ENCODE measurements around the gene CALHM1. TPM values are rescaled to one million over a fixed set of nuclear protein-coding genes. Genes with fewer than 3 reads are reported as not detected.

CALHM1 gene
- total RNA-seq, 1 donor from 2014 or later, result not detected

DNA sequence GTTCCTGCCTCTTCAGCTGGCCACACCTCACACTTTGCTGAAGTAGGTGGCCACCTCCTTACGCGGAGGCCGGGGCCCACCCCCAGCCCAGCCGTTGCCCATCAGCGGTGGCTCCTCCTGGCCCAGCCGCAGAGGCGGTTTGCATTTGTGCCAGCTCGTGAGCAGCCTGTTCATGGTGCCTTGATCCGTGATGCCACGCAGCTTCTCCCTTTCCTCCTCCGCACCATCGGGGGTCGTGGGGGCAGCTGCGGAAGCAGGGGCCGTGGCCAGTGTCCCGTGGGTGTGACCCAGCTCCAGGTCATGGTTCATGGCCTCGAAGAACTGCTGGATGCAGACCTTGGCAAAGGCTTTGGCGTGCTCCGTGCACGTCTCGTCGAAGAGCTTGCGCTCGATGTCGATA is 3.5 kb downstream of the CALHM1 start:
- DNase-seq (ENCODE audit: low read depth), result no peak

DNA sequence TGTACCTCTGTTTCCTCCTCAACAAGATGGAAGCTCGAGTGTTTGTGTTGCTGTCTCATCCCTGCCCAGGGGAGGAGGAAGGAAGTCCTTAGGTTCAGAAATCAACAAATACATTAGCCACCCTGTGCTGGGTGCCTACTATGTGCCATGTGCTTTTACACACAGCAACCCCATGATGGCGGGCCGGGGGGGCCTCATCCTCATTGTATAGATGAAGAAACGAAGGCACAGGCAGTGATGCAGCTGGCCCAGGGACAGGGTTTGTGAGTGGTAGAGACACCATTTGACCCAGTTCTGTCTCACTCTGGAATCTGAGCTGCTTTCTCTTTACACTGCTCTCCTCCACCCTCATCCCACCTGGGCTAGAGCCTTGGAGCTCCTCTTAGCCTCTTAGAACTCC is 4.7 kb downstream of the CALHM1 start:
- no peak for DNase-seq (ENCODE audit: low read depth)

DNA sequence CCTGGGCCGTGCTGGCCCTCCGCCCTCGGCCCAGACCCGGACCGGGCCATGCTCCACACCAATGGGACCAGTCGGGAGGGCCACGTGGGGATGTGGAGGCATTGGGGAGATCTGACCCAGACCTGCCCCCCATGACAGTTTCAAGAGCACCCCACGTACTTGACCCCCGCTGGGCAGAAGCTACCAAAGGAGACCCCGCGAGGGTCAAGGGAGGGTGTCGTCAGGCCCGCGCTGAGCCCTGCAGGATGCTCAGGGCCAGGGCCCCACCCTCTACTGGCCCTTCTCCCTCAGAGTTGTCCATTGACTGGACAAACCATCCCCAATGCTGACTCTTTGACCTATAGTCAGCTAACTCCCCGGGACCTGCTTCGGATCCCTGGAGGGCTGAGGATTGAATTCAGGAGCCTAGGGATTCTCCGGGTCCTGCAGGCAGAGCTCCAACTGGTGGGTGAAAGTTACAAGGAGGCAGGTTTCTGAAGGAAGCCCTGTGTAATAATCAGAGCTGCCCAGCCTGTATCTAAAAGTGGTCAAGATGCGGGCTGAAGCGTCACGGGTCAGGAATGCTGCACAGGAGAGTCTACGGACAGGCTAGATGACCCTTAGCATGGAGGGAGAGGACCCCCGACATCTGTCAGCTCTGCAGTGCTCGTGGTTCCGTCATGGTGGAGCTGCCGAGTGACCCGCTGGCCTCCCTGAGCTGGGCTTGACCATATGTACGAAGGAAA is 6.0 kb downstream of the CALHM1 start:
- DNase-seq (ENCODE audit: low read depth), result no peak

DNA sequence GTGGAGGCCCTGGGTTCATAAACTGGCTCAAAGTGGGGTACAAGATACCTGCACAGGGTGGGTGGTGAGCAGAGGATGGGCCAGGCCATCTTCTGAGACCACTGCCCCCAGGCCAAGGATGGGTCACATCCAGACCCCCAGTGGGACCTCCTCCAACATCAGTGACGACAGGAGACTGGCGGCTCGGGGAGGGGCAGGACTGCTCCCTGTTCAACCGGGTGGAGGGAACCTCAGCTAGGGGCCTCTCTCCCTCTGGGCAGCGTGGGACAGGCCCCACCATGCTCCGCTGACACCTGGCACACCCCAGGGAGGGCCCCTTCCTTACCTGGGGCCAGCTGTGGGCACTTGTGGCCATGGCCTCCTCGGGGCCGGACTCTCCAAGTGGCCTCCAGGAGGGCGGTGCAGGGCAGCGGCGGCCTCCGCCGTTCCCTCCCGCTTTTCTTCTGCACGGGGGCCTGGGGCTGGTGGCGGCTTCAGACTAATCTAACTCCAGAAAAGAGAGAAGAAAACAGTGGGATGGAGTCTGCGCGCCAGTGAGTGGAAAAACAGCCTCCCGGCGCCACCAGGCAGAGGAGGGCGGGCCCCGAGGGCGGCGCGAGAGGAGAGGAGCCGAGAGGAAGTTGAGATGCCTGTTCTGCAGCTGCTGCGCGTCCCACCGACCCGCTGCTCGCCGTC is 6.7 kb downstream of the CALHM1 start, which contains the start of gene CALHM2:
TSS of gene CALHM2 (minus strand) at position 540 of the 675 bp plus-strand sequence. CDS start 2,429 bp downstream, outside the sequence.
- peak; percentile 2 for DNase-seq (ENCODE audit: low read depth)

DNA sequence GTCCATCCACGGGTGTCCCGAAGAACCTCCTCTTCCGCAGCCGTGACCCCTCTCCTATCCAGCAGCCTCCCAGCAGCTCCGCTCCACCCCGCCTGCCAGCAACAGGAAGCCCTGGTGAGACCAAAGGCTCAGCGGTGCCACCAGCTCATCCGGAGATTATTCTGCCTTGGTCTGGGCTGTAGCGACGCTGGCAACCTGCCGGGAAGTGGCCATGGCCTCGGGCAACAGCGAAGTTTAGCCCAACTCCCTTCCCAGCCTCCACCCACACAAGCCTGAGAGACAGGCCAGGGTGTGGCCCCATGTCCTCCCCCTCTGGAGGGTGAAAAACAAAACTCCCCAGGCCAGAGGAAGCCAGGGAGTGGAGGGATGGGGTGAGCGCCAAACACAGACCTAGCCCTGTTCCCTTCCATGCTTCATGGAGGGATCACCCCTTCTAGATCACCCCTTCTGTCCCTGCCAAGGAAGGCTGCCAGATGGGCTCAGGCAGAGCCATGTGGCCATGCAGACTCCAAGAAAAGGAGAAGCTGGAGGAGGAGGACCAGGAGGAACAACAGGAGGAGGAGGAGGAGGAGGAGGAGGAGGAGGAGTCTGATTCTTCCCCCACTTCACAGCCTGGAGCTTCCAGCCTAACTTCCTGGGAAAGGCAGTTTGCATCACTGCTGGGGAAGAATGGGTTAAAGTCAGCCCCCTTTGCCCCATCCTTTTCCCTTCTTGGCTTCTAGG is 7.4 kb downstream of the CALHM1 start:
- peak; percentile 30 for DNase-seq (ENCODE audit: low read depth)

DNA sequence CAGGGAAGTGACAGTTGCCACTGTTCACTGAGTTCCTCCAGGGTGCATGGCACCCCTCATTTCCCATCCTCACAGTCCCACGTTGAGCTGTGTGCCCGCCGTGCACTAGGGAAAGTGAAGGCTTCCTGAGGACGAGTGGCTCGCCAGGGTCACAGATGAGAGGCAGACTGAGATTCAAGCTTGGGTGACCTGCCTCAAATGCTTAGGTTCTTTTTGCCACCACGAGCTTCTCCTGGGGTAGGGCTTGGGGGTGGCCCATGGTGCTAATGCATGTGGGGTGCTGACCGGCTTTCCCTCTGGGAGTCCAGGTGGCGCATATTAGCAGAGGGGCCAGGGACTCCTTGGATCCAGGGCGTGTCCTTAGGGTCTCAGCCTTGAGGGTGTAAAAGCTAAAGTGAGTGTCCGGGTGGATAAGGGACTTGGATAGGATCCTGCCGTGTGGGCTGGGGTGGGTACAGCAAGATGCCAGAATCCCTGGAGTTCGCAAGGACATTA is 8.5 kb downstream of the CALHM1 start:
- DNase-seq (ENCODE audit: low read depth), result no peak

DNA sequence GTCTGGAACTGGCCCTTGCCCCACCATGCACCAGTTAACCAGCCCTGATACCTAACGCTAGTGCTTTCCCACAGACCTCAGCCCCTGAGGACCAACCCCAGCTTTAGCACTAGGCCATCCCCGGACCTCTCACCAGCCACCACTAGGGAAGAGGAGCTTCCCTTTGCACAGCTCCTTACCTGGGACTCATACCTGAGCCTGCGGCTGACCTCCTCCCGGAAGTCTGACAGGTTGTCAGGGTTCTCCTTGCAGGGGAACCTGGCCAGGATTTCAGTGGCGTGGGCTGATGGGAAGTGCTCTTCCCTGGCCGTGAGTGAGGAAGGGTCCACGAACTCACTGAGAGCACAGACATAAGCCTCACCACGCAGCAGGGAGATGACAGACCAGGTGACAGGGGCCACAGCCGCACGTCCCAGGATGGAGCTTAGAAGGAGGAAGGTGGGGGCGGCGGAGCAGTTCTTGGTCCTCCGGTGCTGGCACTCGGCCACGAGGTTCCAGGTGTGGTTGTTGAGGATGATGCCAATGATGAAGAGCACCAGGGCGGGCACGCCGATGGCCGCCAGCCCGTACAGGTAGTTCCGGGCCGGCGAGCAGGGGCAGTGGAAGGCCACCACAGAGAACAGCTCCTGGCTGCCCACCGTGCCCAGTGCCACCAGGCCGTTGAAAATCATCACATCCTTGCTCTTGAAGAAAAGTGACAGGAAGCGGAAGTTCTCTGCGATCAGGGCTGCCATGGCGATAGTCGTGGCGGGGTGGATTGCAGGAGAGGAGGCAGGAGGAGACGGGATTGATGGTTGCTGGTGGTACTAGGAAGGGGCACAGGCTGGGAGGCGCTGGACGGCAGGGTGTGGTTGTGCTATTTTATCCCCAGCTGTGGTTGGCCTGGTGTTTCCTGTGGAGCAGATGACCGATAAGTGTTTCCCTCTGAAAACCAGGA is 9.2 kb downstream of the CALHM1 start:
- DNase-seq (ENCODE audit: low read depth), result no peak

DNA sequence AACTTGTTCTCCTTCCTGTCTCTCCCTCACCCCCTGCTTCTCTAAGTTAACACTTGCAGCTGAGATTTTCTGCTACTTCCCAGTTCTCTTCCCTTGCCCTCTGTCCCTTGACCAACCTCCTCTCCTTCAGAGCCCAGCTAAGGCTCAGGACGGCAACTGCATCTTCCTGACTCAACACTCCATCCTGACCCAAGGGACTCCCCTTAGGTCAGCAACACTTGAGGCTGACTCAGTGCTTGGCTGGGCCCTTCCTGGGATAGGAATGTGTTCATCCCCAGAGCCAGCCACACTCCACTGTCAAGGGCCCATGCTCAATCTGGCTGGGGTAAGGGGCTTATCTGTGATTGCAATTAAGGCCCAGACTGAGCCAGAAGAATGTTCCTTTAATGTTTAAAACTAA is 10.0 kb downstream of the CALHM1 start:
- DNase-seq (ENCODE audit: low read depth), result peak; percentile 53

DNA sequence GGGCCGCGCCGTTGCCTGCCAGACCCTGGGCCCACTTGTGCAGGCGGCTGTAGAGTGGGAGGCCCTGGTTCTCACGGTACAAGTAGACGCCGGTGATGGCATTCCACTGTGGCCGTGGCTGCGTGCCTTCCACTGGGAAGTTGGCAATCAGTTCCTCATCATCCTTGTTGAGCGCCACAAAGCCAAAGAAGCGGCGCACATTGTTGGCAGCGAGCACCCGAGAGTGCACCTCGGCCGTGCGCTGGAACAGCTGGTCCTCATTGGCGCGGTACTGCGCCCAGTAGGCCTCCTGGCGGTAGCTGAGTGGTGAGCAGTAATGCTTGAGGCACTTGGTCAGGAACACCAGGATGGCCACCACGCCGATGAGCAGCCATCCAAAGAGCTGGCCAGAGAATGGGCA is 11.5 kb downstream of the CALHM1 start:
- no peak for DNase-seq (ENCODE audit: low read depth)

DNA sequence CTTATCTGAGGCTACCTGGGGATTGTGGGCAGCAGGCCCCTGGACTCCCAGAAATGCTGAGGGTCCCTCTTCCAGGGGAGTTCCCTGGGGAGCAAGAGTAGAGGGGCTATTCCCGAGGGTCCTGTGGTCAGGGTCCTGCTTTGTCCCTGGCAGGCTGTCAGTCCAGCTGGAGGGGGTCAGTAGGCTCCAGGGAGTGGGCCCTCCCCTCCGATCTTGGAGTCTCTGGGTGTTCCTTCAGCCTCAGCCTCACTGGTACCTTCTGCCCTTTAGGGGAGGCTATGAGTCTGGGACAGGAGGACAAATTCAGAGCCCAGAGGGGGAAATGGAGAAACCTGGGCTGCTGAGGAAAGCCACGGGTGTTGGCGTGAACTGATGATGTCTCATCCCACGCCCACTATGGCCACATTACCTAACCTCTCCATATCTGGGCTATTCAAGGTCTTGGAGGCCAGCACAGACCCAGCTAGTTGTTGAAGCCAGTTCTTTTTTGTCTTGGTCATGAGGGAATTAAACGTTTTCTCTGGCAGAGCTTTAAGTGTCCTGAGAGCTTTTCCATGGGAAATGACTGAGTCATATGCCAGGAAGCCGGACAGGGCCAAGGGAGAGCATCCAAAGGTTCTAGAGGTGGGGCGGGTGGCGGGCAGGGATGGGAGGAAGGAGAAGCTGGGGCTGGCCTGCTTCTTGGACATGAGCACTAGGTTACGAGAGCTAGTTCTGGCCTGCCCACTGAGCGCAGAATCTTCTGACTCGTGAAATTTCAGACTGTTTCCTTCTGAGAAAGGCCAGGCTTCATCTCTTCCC is 12.7 kb downstream of the CALHM1 start:
- DNase-seq (ENCODE audit: low read depth), result no peak

DNA sequence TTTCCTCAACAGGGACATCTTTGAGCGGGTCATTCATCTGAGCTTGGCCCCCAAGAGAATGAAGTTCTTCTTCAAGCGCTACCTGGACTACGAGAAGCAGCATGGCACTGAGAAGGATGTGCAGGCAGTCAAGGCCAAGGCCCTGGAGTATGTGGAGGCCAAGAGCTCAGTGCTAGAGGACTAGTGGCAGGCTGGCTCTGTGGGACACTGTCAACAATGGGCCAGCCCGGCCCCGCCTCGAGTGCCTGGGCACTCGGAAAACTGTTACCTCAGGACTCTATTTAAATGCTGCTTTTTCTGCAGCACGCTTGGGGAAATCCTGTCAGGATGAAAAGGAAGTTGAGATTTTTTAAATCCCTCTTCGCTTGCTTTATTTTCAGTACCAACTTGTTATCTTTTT is 13.3 kb downstream of the CALHM1 start:
- DNase-seq (ENCODE audit: low read depth), result no peak

DNA sequence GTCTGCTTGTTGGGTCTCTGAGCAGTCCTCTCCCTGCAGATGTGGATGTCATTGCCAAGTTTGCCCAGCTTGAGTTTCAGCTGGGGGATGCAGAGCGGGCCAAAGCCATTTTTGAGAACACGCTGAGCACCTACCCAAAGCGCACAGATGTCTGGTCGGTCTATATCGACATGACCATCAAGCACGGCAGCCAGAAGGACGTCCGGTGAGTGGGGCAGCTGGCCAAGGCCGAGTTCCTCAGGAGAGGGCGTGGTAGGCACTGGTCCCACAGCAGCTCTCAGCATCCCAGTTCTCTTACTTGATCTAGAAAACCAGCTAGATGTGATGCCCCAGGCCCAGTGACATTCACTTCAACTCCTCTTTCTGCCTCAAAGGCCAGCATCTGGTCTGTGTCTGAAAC is 14.2 kb downstream of the CALHM1 start:
- no peak for DNase-seq (ENCODE audit: low read depth)

DNA sequence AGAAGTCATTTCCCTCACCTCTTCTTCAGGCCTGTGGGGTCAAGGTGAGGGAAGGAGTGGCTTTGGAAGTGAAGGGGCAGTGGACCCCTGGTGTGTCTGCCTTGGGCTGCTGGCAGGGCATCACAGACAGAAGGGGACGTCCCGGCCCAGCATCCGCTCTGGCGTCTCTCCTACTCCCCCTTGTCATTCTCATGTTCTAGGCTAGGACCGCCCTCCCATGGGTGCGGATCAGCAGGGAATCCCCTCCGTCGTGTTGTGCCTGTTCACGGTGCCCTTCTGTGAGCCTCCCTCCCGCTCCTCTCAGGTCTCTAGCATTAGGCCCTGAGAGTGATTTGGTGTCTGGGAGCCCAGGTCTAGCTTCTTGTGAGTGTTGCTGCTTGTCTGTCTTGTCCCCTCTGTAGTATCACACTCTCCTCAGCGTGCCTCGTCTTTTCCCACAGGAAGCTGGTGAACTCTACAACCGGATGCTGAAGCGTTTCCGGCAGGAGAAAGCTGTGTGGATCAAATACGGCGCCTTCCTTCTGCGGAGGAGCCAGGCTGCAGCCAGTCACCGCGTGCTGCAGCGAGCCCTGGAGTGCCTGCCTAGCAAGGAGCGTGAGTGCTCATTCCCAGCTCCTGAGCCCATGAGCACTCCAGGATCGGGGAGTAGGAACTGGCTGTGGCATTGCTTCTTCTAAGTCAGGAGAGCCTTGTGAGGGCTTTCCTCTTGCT is 15.1 kb downstream of the CALHM1 start:
- DNase-seq (ENCODE audit: low read depth), result no peak

DNA sequence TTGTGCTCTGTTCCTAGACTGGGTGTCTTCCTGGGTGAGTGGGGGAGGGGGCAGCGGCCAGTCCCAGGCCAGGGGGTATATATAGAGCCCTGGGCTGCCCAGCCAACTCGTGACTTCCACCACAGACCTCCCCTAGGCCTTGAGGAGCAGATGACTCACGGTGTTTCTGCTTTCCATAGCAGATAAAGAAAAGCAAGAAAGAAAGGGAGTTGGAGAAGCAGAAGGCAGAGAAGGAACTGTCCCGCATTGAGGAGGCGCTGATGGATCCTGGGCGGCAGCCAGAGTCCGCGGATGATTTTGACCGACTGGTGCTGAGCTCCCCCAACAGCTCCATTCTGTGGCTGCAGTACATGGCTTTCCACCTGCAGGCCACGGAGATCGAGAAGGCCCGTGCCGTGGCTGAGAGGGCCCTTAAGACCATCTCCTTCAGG is 16.7 kb downstream of the CALHM1 start:
- DNase-seq (ENCODE audit: low read depth), result no peak

DNA sequence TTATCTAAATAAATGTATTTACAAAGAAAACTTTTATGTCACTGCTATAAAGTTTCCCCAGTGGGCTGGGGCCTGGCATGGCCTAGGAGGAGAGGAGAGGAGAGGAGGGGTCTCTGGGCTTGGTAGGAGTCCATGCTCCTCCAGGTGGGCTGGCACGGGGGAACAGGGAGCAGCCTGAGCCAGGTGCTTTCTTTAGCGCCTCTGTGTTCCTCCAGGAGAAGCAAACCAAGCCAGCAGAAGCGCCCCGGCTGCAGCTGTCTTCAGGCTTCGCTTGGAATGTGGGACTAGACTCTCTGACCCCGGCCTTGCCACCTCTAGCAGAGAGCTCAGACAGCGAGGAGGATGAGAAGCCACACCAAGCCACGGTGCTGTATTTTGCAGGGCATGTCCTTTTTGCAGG is 17.1 kb downstream of the CALHM1 start:
- no peak for DNase-seq (ENCODE audit: low read depth)

DNA sequence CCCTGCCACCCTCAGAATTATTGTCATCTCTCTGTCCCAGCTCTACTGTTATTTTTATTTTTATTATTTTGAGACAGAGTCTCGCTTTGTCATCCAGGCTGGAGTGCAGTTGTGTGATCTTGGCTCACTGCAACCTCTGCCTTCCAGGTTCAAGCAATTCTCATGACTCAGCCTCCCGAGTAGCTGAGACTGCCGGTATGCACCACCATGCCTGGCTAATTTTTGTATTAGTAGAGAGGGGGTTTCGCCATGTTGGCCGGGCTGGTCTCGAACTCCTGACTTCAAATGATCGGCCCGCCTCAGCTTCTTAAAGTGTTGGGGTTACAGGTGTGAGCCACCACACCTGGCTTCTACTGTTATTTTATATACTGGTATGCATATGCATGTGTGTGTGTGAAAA is 17.5 kb downstream of the CALHM1 start:
- no peak for DNase-seq (ENCODE audit: low read depth)

DNA sequence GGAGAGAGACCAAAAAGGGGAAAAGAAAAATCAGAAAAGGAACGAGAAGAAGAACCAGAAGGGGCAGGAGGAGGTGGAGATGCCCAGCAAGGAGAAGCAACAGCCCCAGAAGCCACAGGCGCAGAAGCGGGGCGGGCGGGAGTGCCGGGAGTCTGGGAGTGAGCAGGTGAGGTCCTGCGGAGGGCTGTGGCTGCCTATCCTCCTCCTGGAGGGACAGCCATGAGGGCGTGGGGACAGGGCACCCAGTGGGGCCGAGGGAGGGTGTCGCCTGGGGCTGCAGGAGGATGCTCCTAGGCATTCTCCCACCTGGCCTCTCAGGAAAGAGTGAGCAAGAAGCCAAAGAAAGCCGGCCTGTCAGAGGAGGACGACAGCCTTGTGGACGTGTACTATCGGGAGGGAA is 18.3 kb downstream of the CALHM1 start:
- DNase-seq (ENCODE audit: low read depth), result no peak

DNA sequence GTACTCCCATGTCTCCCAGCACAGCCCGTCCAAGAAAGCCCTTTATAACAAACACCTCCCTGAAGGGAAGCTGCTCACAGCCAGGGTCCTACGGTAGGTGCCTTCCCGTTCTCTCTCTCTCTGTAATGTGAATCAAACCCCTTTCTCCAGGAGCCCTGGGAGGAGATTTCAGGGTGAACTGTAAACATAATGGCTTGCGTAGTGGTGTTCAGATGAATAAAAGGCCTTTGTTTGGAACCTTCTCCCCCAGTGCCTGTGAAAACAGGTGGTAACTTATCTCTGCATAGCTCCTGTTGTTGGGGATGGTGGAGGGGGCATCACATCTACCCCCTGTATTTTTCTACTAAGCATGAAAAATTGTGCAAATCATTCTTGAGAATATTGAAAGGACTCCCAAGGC is 18.9 kb downstream of the CALHM1 start:
- no peak for DNase-seq (ENCODE audit: low read depth)

DNA sequence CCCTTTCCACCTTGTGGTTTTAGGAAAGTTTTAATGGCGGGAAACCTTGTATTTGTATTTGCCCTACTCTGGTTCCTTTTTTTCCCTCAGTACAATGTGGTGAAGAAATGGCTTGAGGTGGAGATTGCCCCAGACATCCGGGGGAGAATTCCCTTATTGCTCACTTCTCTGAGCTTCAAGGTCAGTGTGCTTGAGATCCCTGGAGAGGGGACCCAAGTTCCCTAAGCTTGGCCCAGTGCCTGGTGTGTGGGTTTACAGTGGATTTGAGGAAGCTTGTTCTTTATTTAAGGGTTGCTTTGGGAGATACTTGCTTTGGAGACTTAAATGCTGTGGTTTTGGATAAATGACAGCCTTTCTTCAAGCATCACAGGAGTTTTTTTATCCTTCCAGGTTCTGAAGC is 24.8 kb downstream of the CALHM1 start:
- DNase-seq (ENCODE audit: low read depth), result peak; percentile 15

DNA sequence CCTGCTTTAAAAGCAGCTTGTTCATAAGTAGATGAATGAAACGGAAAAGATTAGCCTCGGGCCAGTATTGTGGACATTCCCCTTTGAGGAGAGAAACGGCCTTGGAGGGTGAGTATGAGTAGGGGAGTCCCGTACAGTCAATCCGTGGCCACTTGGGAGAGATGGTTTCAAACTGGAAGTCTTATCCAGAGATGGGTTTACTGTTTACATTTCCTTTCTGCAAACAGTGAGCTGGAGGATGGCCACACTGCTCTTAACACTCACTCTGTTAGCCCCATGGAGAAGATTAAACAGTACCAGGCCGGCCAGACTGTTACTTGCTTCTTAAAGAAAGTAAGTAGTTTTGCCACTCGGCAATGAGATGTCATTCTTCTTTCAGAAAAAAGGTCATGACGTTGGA is 26.8 kb downstream of the CALHM1 start:
- no peak for DNase-seq (ENCODE audit: low read depth)
